Fibroblast of mammary gland (primary cell): Measurements from ENCODE around the gene NOCT.
A peak's percentile ranks its signal among the peaks of the same experiment; 100 is the strongest.

Source experiments
- DNase-seq: peaks from one replicate; pipeline ENCODE4 v3.0.0-alpha.2; 2010; ENCODE audit warnings: low read depth
- H3K4me3 ChIP-seq: 2 replicates; pipeline ENCODE4 v1.5.1; 2011; ENCODE audit warnings: low read depth, mild to moderate bottlenecking, low read length, moderate library complexity; ENCODE audit not compliant: control insufficient read depth
- TF ChIP-seq, protein P1 (sequence below): conservative IDR thresholded peaks from 2 replicates; pipeline ENCODE4 v1.5.1; 2011; ENCODE audit warnings: low read depth, low read length, inconsistent platforms; ENCODE audit not compliant: control insufficient read depth, insufficient read depth

NOCT gene

DNA sequence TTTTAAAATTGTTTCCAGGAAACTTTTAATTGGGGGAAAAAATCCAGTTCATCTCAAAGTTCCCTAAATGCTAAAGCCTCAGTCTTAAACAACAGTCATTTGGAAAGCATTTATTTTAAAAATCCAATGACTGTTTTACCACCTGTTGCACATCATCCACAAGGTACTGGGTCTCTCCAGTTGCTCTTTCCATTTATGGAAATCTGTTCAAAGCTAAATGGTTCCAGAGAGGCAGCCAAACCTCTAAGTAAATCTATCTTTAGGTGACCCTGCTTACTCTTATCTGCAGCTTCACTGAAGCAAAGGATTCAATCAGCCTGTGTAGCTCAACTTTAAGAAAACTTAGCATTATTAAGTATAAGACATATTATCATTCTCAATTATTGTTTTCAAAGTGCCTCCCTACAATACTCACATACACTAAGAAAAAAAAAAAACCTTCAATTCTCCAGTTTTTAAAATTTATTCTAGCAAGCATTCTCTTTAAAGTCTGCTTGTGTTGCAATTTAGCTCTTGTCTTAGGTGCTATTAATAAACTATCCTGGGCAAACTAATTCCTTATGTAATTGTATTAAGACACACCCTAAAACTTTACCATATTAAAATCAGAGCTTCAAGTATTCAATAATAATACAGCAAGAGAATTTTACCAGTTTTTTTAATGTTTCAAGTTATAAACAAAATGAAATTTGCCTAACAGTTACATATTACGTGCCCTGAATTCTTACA, 60.6 kb downstream of the NOCT start:
- DNase-seq = no peak
- TF ChIP-seq, protein P1, sequence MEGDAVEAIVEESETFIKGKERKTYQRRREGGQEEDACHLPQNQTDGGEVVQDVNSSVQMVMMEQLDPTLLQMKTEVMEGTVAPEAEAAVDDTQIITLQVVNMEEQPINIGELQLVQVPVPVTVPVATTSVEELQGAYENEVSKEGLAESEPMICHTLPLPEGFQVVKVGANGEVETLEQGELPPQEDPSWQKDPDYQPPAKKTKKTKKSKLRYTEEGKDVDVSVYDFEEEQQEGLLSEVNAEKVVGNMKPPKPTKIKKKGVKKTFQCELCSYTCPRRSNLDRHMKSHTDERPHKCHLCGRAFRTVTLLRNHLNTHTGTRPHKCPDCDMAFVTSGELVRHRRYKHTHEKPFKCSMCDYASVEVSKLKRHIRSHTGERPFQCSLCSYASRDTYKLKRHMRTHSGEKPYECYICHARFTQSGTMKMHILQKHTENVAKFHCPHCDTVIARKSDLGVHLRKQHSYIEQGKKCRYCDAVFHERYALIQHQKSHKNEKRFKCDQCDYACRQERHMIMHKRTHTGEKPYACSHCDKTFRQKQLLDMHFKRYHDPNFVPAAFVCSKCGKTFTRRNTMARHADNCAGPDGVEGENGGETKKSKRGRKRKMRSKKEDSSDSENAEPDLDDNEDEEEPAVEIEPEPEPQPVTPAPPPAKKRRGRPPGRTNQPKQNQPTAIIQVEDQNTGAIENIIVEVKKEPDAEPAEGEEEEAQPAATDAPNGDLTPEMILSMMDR = no peak
- no peak overlapping the region for H3K4me3 ChIP-seq

GRCh38 chr4:139077567-139078355, 62.2 kb downstream of the NOCT start:
- H3K4me3 ChIP-seq = no peak overlapping the region
- TF ChIP-seq, protein P1 = no peak

DNA sequence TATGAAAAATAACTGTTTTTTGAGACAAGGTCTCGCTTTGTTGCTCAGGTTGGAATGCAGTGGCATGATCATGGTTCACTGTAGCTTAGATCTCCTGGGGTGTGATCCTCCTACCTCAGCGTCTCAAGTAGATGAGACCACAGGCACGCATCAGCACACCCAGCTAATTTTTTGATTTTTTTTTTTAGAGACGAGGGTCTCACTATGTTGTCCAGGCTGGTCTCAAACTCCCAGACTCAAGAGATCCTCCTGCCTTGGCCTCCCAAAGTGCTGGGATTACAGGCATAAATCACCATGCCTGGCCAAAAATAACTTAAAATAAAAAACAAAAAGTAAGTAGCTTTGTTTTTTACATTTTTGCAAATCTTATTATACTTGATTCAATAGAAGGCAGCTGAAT, 63.3 kb downstream of the NOCT start:
- DNase-seq = no peak
- no peak overlapping the region for H3K4me3 ChIP-seq
- TF ChIP-seq, protein P1 = no peak

More at GRCh38 chr4:139077567-139078355, 62.2 kb downstream of the NOCT start:
- no peak for DNase-seq

DNA sequence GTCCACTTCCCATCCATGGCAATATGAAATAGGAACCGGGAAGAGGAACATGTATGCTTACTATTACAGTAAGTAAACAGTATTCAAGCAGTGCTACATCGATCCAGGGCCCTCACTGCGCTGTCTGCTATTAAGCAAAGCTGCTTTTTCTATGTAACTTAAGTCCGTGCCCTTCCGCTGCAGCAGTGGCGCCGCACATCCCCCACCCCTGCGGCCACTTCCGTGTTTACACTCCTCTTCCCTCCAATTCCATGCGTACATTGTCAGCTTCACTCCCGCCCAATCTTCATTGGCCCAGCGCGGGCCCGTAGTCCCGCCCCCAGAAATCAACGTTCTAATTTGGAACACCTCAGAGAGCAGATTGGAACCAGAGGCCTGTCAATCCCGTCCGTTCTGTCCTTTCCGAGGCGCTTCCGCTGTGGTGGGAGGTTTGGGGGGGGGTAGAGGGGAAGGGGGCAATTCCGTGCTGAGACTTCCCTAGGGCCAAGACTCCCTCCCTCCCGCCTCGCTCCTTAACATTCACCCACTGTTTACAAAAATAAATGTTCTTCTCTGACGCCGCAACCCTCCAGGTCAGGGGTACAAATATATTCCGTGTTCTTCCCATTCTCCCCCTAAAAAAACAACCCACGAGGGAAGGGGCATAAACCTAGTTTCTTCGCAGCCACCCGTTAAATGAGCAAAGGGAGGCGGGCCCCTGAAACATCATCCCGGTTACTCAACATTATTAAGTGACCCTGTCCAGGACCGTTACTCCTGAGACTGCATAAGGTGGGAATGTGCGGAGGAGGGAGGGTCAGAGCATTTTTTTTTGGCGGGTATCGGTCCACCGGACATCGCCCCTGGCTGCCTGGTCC, 67.4 kb downstream of the NOCT start:
- peak; percentile 96 for DNase-seq
- TF ChIP-seq, protein P1 = no peak
- H3K4me3 ChIP-seq = peak overlapping the region; percentile 100

DNA sequence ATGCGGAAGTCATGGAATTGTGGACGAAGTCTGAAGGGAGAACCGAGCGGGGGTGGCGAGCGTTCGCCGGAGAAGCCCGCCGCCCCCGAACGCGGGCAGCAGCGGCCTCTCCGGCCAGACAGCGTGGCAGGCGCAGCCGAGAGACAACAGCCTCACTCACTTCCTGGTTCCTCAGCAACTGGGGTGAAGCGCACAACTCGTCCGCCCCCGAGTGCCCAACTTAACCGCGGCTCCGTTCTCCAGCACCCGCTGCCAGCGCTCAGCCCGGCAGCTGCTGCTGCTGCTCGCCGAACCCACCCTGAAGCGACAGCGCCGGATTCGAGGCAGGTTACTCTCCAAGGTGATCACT, 68.0 kb downstream of the NOCT start:
- peak; percentile 62 for DNase-seq
- H3K4me3 ChIP-seq = peak overlapping the region; percentile 100
- TF ChIP-seq, protein P1 = no peak

DNA sequence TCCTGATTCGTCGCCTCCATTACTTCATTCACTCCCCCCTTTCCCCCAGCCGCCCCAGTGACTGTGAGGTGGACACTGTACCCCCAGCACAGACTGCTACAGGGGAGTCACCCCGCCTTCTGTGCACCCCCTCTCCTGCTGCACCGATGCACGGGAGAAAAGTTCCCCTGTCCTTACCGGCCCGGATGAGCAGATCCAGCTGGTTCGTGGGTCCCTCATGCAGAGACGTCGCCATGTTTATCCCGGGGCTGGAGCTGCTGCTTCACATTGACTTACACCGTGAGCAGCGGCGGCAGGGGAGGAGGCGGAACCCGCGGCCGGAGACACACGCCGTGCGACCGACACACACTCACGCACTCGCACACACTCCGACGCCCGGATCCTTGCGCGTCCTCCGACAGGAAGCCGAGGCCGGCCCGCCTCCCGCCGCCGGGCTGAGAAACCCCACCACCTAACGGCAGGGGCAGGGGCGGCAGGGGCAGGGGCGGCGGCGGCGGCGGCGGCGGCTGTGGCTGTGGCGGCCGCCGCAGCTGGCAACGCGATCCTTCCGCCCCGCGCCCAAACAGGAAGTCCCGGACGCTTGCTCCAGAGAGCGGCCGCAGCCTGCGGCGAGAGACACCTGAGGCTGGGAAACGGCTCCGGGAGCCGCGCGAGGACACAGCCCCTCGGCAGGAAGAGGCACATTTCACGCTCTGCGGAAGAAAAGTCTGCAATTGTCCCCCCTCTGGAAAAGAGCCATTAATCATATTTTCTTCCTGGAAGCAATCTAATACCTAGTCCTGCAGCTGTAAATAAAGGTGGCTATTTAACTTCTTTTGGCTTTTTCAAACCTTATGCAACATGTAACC, 68.6 kb downstream of the NOCT start:
- H3K4me3 ChIP-seq = peak overlapping the region; percentile 100
- TF ChIP-seq, protein P1 = no peak
- peak; percentile 88 for DNase-seq
